Endothelial cell (in vitro differentiated cells): ENCODE measurements around the gene BCL11A. TPM values are rescaled to one million over a fixed set of nuclear protein-coding genes. Genes with fewer than 3 reads are reported as not detected.

ENCODE experiments used
- DNase-seq: peaks from one replicate; pipeline ENCODE4 v3.0.0; 2021; ENCODE audit warnings: low spot score
- H3K27ac Mint-ChIP-seq: one replicate; pipeline ENCODE4 v1.8.0; 2021; ENCODE audit warnings: mixed read lengths, inconsistent platforms; ENCODE audit not compliant: unreplicated experiment
- H3K27me3 Mint-ChIP-seq: one replicate; pipeline ENCODE4 v1.8.0; 2021; ENCODE audit warnings: mild to moderate bottlenecking, moderate library complexity, mixed read lengths, inconsistent platforms; ENCODE audit not compliant: unreplicated experiment
- H3K36me3 Mint-ChIP-seq: one replicate; pipeline ENCODE4 v1.8.0; 2021; ENCODE audit warnings: mild to moderate bottlenecking, low read depth, mixed read lengths, inconsistent platforms; ENCODE audit not compliant: unreplicated experiment
- H3K4me1 Mint-ChIP-seq: one replicate; pipeline ENCODE4 v1.8.0; 2021; ENCODE audit warnings: mild to moderate bottlenecking, mixed read lengths, inconsistent platforms; ENCODE audit not compliant: unreplicated experiment
- H3K4me3 Mint-ChIP-seq: one replicate; pipeline ENCODE4 v1.8.0; 2021; ENCODE audit warnings: mild to moderate bottlenecking, mixed read lengths, inconsistent platforms; ENCODE audit not compliant: unreplicated experiment
- H3K9me3 Mint-ChIP-seq: one replicate; pipeline ENCODE4 v1.8.0; 2021; ENCODE audit warnings: mixed read lengths, inconsistent platforms; ENCODE audit not compliant: unreplicated experiment
- total RNA-seq: library from RNA; stranded (reverse); fragmentation: NEBNext Ultra II Directional; extraction: Animal tissue kit (Norgen Biotek cat#: 25700); gene quantifications from one replicate; pipeline ENCODE4 v1.2.1, GENCODE V29; 2021; ENCODE audit not compliant: unreplicated experiment
- TF ChIP-seq, protein P1 (sequence below): fragments of 200-600 bp; sonication (generic); IDR thresholded peaks from one replicate; pipeline ENCODE4 v1.5.0; 2021; ENCODE audit warnings: antibody characterized with exemption; ENCODE audit not compliant: unreplicated experiment

BCL11A gene
- total RNA-seq, 1 donor from 2014 or later, result 9.6 TPM

DNA sequence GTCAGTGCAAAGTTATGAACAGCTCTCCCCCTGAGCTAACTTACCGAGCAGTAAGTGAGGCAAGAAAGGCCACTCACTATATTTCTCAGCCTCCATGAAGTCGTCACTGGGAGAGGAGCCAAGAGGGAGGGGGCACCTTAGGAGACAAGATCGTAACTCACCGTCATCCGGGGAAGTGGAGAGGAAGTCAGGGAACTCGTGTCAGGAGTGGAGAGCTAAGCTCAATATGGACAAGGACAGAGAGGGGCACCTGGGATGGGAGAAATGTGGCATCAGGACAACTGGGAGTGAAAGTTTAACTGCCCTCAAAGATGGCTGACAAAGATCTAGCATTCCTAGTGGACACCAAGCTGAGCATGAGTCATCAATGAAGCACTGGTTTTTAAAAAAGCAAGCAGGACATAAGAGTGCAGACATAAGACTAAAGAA lies 37.1 kb downstream of the BCL11A start:
- Mint-ChIP-seq H3K27ac (peak overlapping the region; percentile 11), H3K9me3 (no peaks in the 10 kb centered on the region), H3K4me1 (peaks cover 50% of the 10 kb centered on the region), H3K4me3 (peak overlapping the region; percentile 14), H3K36me3 (peaks cover 3% of the 10 kb centered on the region), H3K27me3 (peaks cover 7% of the 10 kb centered on the region)
- no peak for DNase-seq
- TF ChIP-seq, protein P1, sequence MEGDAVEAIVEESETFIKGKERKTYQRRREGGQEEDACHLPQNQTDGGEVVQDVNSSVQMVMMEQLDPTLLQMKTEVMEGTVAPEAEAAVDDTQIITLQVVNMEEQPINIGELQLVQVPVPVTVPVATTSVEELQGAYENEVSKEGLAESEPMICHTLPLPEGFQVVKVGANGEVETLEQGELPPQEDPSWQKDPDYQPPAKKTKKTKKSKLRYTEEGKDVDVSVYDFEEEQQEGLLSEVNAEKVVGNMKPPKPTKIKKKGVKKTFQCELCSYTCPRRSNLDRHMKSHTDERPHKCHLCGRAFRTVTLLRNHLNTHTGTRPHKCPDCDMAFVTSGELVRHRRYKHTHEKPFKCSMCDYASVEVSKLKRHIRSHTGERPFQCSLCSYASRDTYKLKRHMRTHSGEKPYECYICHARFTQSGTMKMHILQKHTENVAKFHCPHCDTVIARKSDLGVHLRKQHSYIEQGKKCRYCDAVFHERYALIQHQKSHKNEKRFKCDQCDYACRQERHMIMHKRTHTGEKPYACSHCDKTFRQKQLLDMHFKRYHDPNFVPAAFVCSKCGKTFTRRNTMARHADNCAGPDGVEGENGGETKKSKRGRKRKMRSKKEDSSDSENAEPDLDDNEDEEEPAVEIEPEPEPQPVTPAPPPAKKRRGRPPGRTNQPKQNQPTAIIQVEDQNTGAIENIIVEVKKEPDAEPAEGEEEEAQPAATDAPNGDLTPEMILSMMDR, result no peak

DNA sequence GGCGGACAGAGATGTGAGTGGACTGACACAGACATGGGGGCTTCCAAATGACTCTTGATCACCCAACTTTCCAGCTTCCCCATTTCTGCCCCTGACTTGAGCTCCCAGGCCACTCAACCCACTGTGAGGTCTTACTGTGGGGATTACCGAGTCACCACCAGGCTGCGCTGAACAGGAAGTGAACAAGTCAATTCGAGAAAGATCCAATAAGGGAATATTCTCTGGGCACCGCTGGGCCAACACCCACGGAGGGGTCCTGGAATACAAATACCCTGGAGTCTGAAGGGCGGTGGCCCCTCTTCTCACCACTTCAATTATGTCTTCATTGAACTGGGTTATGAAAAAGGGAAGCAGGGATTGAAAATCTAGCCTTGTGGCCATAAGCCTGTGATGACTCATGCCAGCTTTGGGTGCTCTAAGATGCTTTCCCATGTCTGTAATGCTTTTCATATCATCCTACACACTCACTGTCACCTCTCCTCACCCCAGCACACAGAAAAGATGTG lies 37.7 kb downstream of the BCL11A start:
- no peak overlapping the region for H3K4me3 Mint-ChIP-seq
- DNase-seq, result no peak
- peaks cover 7% of the 10 kb centered on the region for H3K27me3 Mint-ChIP-seq
- no peaks in the 10 kb centered on the region for H3K9me3 Mint-ChIP-seq
- H3K27ac Mint-ChIP-seq, result no peak overlapping the region
- peaks cover 3% of the 10 kb centered on the region for H3K36me3 Mint-ChIP-seq
- TF ChIP-seq, protein P1, result no peak
- peaks cover 46% of the 10 kb centered on the region for H3K4me1 Mint-ChIP-seq

DNA sequence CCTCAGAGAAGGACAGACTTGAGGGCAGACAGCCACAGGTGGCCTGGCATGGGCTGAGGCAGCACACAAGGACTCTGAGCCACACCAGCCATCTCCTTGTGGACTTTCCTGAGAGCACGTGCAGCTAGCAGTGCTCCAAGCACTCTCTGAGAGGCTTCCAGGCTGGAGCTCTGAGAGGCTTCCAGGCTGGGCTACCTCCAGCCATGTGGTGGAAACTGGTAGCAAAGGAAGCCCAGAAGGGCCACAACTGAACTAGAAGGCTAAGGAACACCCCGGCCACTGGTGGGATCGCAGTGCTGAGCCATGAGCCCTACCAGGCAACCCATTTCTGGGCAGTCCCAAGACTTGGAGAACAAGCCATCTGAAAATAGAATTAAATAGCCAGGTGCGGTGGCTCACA lies 39.5 kb downstream of the BCL11A start:
- Mint-ChIP-seq H3K36me3 (peaks cover 3% of the 10 kb centered on the region), H3K4me3 (no peak overlapping the region), H3K27ac (no peak overlapping the region), H3K9me3 (no peaks in the 10 kb centered on the region), H3K4me1 (peaks cover 44% of the 10 kb centered on the region), H3K27me3 (peaks cover 7% of the 10 kb centered on the region)
- DNase-seq, result no peak
- TF ChIP-seq, protein P1, result no peak

DNA sequence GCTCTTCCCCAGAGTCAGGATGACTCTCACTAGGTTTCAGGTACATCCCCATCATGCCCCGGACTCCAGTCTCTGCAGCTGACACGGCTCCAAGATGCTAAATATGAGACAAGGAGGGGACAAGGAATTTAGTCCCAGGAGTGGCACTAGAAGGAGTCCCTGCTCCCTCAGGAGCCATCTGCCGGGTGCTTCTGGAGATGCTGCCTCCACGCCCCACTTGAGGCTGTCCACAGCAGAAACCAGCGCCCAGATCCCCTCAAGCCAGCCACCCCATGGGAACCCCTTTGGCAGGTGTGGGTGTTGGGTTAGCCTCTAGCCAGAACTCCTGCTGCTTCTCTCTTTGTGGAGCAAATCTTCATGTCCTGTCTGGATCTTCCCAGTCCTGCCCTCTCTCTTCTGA lies 40.3 kb downstream of the BCL11A start:
- Mint-ChIP-seq H3K27ac (no peak overlapping the region), H3K27me3 (peaks cover 7% of the 10 kb centered on the region), H3K9me3 (no peaks in the 10 kb centered on the region), H3K36me3 (no peaks in the 10 kb centered on the region), H3K4me1 (peaks cover 45% of the 10 kb centered on the region), H3K4me3 (peak overlapping the region; percentile 45)
- TF ChIP-seq, protein P1, result no peak
- no peak for DNase-seq

DNA sequence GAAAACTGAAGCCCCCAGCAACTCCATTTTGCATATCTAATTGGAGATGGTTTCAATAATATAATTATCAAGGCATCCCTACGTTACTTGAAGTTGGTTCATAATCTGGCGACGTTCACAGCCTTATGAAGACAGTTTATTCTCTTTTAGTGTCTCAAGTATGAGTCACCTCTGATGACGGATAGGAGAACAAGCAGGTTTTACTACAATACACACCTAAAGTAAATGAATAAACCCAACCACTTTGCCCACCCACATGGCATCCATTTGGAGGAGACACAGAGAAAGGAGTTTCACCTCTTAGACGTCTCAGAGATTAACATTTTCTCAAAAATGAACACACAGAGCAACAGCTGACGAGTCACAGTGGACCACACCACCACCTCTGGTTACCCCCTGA lies 40.8 kb downstream of the BCL11A start:
- Mint-ChIP-seq H3K27me3 (peaks cover 7% of the 10 kb centered on the region), H3K4me1 (peaks cover 51% of the 10 kb centered on the region), H3K36me3 (no peaks in the 10 kb centered on the region), H3K9me3 (no peaks in the 10 kb centered on the region), H3K27ac (no peak overlapping the region), H3K4me3 (no peak overlapping the region)
- TF ChIP-seq, protein P1, result no peak
- DNase-seq, result no peak
